GM12878 (cell line): Measurements from ENCODE around the gene RCC1. TPM values are rescaled to one million over a fixed set of nuclear protein-coding genes. Genes with fewer than 3 reads are reported as not detected.

ENCODE experiments used
- ATAC-seq: fragments of 200-7000 bp; cut with Tn5 transposase; 3 replicates; pipeline ENCODE4 v1.9.1; 2020; ENCODE audit warnings: mild to moderate bottlenecking, moderate library complexity
- BruUV-seq: library from RNA; stranded (reverse); fragments of 400-500 nt; replicated peaks from 2 replicates; lab custom pipeline; 2021; lab: Mats Ljungman, UMichigan
- CTCF ChIA-PET: fragments of 300-600 bp; sonication (Branson Sonifier 250); formaldehyde crosslinking; extraction: SDS; loops from one replicate; lab custom pipeline; 2021; ENCODE audit warnings: inconsistent platforms; lab: Yijun Ruan, JAX
- POLR2A ChIA-PET: fragments of 350-600 bp; formaldehyde crosslinking; extraction: SDS; loops from one replicate; lab custom pipeline; 2021; ENCODE audit warnings: inconsistent platforms; lab: Charles Lee
- RAD21 ChIA-PET: fragments of 300-600 bp; sonication (Branson Sonifier 250); formaldehyde crosslinking; loops from one replicate; lab custom pipeline; 2023; ENCODE audit warnings: antibody characterized with exemption; ENCODE audit not compliant: unreplicated experiment; lab: Charles Lee
- SMC1A ChIA-PET: fragments of 300-600 bp; sonication (Branson Sonifier 250); formaldehyde crosslinking; loops from one replicate; lab custom pipeline; 2023; ENCODE audit not compliant: unreplicated experiment, uncharacterized antibody; lab: Charles Lee
- DNase-seq: peaks from one replicate; pipeline ENCODE4 v3.0.0-alpha.2; 2011; ENCODE audit warnings: low read depth, low spot score
- FAIRE-seq: peaks from 3 replicates; lab custom pipeline; 2011; peaks lifted over from hg19 to GRCh38; lab: Jason Lieb, UNC
- H2AFZ ChIP-seq: 2 replicates; pipeline ENCODE4 v1.6.0; 2011; ENCODE audit warnings: low read depth, low read length, control low read depth; ENCODE audit not compliant: control insufficient read depth
- H3K27ac ChIP-seq: 2 replicates; pipeline ENCODE4 v1.5.1; 2011; ENCODE audit warnings: control low read depth; ENCODE audit not compliant: control insufficient read depth, insufficient read depth
- H3K27me3 ChIP-seq, 2 experiments: replicated peaks in 1 of 2; 2 replicates each; pipeline versions ENCODE4 v1.6.0 to v1.6.1; 2011; ENCODE audit warnings: low read length in 1 of 2; ENCODE audit not compliant: control insufficient read depth in 2 of 2, insufficient read depth in 2 of 2
- H3K36me3 ChIP-seq, 2 experiments: 2 replicates each; pipeline ENCODE4 v1.5.1; 2011; ENCODE audit warnings: low read length in 1 of 2; ENCODE audit not compliant: control insufficient read depth in 2 of 2, insufficient read depth in 2 of 2
- H3K4me1 ChIP-seq: 2 replicates; pipeline ENCODE4 v1.6.1; 2011; ENCODE audit warnings: mild to moderate bottlenecking, low read length, moderate library complexity, mixed read lengths; ENCODE audit not compliant: control insufficient read depth, insufficient read depth
- H3K4me2 ChIP-seq: 2 replicates; pipeline ENCODE4 v1.6.0; 2011; ENCODE audit warnings: control low read depth; ENCODE audit not compliant: control insufficient read depth, insufficient read depth
- H3K4me3 ChIP-seq: fragments of 200-600 bp; sonication (generic); 2 replicates; pipeline ENCODE4 v1.5.1; 2016
- H3K79me2 ChIP-seq: 2 replicates; pipeline ENCODE4 v1.6.0; 2011; ENCODE audit warnings: low read length; ENCODE audit not compliant: control insufficient read depth, insufficient read depth
- H3K9ac ChIP-seq: 2 replicates; pipeline ENCODE4 v1.8.0; 2011; ENCODE audit warnings: low read length, control low read depth, mixed read lengths; ENCODE audit not compliant: control insufficient read depth, insufficient read depth
- H3K9me3 ChIP-seq: replicated peaks from 3 replicates; pipeline ENCODE4 v1.5.1; 2011; ENCODE audit warnings: mild to moderate bottlenecking, low read length; ENCODE audit not compliant: control insufficient read depth, insufficient read depth
- H4K20me1 ChIP-seq: 2 replicates; pipeline ENCODE4 v1.6.0; 2011; ENCODE audit not compliant: control insufficient read depth, insufficient read depth
- BMI1 ChIP-seq: fragments of 450-650 bp; IDR thresholded peaks from 2 replicates; pipeline ENCODE4 v1.6.1; 2016; ENCODE audit warnings: mild to moderate bottlenecking, moderate library complexity, borderline replicate concordance
- EED ChIP-seq: sonication (generic); IDR thresholded peaks from 2 replicates; pipeline ENCODE4 v1.6.1; 2016; ENCODE audit warnings: antibody characterized with exemption, low read depth
- EZH2 ChIP-seq: IDR thresholded peaks from 2 replicates; pipeline ENCODE4 v1.6.1; 2012; ENCODE audit warnings: low read depth, mild to moderate bottlenecking, control low read depth, inconsistent platforms, low read length, borderline replicate concordance; ENCODE audit not compliant: control insufficient read depth
- FOS ChIP-seq: IDR thresholded peaks from 3 replicates; pipeline ENCODE4 v1.6.1; 2011; ENCODE audit warnings: borderline replicate concordance; ENCODE audit not compliant: insufficient read length; ENCODE audit errors: extremely low read depth
- HCFC1 ChIP-seq: fragments of 150-350 bp; IDR thresholded peaks from 2 replicates; pipeline ENCODE4 v1.6.1; 2014; ENCODE audit warnings: low read length
- MLLT1 ChIP-seq: fragments of 450-650 bp; IDR thresholded peaks from 2 replicates; pipeline ENCODE4 v1.6.1; 2016; ENCODE audit warnings: mild to moderate bottlenecking
- MTA3 ChIP-seq: IDR thresholded peaks from 2 replicates; pipeline ENCODE4 v1.6.1; 2012; ENCODE audit warnings: low read length, inconsistent platforms, borderline replicate concordance
- MYB ChIP-seq: fragments of 150-350 bp; IDR thresholded peaks from 2 replicates; pipeline ENCODE4 v1.6.1; 2014; ENCODE audit warnings: mild to moderate bottlenecking, low read depth, low read length, borderline replicate concordance
- POLR2AphosphoS2 ChIP-seq: IDR thresholded peaks from 2 replicates; pipeline ENCODE4 v1.6.1; 2011; ENCODE audit warnings: low read depth, mild to moderate bottlenecking, low read length, improper control_type of control experiment, moderate library complexity
- POLR2AphosphoS5 ChIP-seq: IDR thresholded peaks from 2 replicates; pipeline ENCODE4 v1.6.1; 2011; ENCODE audit warnings: mild to moderate bottlenecking, low read length, inconsistent platforms
- POU2F2 ChIP-seq: IDR thresholded peaks from 3 replicates; pipeline ENCODE4 v1.6.1; 2011; ENCODE audit warnings: low read depth, mild to moderate bottlenecking, low read length, borderline replicate concordance
- RUNX3 ChIP-seq: IDR thresholded peaks from 2 replicates; pipeline ENCODE4 v1.6.1; 2012; ENCODE audit warnings: low read length, inconsistent platforms
- SMAD5 ChIP-seq: IDR thresholded peaks from 2 replicates; pipeline ENCODE4 v1.6.1; 2016; ENCODE audit warnings: antibody characterized with exemption, low read depth
- YBX1 ChIP-seq: fragments of 450-650 bp; IDR thresholded peaks from 2 replicates; pipeline ENCODE4 v1.6.1; 2016; ENCODE audit warnings: antibody characterized with exemption
- YY1 ChIP-seq: IDR thresholded peaks from 2 replicates; pipeline ENCODE4 v1.6.1; 2011; ENCODE audit warnings: low read depth, mild to moderate bottlenecking, low read length
- ZSCAN29 ChIP-seq: fragments of 450-650 bp; IDR thresholded peaks from 2 replicates; pipeline ENCODE4 v1.6.1; 2017; ENCODE audit warnings: mild to moderate bottlenecking, moderate library complexity
- WGBS: methylation state at CpG from one replicate; pipeline ENCODE4 v1.1.6; 2016; ENCODE audit warnings: low lambda C conversion rate; ENCODE audit not compliant: insufficient replicate concordance, insufficient coverage; ENCODE audit errors: missing lambda C conversion rate; 5-methylcytosine and 5-hydroxymethylcytosine counted together
- in situ Hi-C: fragments of 300-500 bp; cut with MboI; formaldehyde crosslinking; loops from 9 replicates; pipeline ENCODE4 v1.14.3; 2018; ENCODE audit warnings: mixed read lengths
- intact Hi-C: fragments of 100-400 bp; cut with micrococcal nuclease; formaldehyde crosslinking; loops from one replicate; pipeline ENCODE4 v1.14.2; 2022; ENCODE audit not compliant: unreplicated experiment
- polyA plus RNA-seq, 11 experiments: library from polyadenylated mRNA; depleted of rRNA in 4 of 11; unstranded in 6 of 11; stranded (reverse) in 5 of 11; fragments of >200 nt; fragmentation: Nextera tagmentation in 4 of 11; fragmentation: Illumina TruSeq in 1 of 11; extraction: Ambion mirVana in 4 of 11; extraction: Trizol in 1 of 11; gene quantifications; 1 replicate in 1 of 11; 2 replicates in 10 of 11; pipeline versions ENCODE4 v1.2.1 to v1.2.3, GENCODE V29; 2011 to 2016; ENCODE audit warnings: inconsistent platforms in 2 of 11, missing spikeins in 2 of 11, low read depth in 1 of 11
- total RNA-seq, 4 experiments: library from RNA; depleted of rRNA in 3 of 4; stranded (reverse); fragments of >200 nt in 3 of 4; fragmentation: Illumina TruSeq in 1 of 4; extraction: Trizol in 1 of 4; gene quantifications; 2 replicates each; pipeline versions ENCODE4 v1.2.1 to v1.2.3, GENCODE V29; 2013 to 2021
- TF ChIP-seq, protein P1 (sequence below): fragments of 450-650 bp; IDR thresholded peaks from 2 replicates; pipeline ENCODE4 v1.6.1; 2017; ENCODE audit warnings: low read depth, mild to moderate bottlenecking, moderate library complexity

The RCC1 gene
- total and polyA plus RNA-seq, 10 of the 15 experiments (the other 5 are each of a cell fraction or from before 2014, with no cell fraction given), result 8.3 to 99.4 (median 74.6) TPM

DNA sequence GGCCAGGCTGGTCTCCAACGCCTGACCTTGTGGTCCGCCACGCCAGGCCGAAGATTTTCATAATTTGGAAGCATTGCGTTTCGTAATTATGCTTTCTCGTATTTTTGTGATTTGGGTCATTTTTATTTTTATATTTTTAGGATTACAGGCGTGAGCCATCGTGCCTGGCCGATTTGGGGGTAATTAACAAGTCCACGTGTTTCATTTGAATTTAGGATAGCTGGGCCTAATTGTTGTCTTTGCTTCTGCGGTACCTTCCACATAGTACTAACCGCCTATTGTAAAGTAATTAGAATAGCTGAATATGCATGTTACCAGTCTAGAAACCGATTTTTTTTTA, 1.0 kb downstream of the RCC1 start (continued):
- TF ChIP-seq MLLT1, result peak; percentile 5; the same call in 1 of the 2 replicates
- TF ChIP-seq POU2F2, result peak; percentile 12; the same call in 1 of the 3 replicates
- TF ChIP-seq FOS, result no peak
- TF ChIP-seq ZSCAN29, result no peak
- TF ChIP-seq MYB, result no peak
- no peak for TF ChIP-seq RUNX3
- TF ChIP-seq, all 136 proteins: peak for 8

DNA sequence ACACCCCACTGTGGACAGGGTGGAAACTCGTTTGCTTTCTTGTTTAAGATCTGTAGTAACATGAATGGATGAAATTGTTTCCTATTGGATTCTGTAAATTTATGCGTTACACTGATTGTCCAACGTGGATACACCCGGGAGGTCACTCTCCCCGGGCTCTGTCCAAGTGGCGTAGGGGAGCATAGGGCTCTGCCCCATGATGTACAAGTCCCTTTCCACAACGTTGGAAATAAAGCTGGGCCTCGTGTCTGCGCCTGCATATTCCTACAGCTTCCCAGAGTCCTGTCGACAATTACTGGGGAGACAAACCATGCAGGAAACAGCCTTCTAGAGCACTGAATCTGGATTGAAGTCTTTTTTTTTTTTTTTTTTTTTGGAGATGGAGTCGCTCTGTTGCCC, 1.4 kb downstream of the RCC1 start:
- BruUV-seq, result no TSS peak
- DNase-seq (no peak), FAIRE-seq (no peak), ATAC-seq (no peak)
- Histone ChIP-seq H3K4me2 (peak overlapping the region; percentile 94), H3K4me1 (peaks cover 10% of the 10 kb centered on the region), H3K27me3 (no peaks in the 10 kb centered on the region), H3K36me3 (peaks cover 19 to 33% of the 10 kb centered on the region in 2 experiments), H3K4me3 (peak overlapping the region; percentile 84), H2AFZ (no peak overlapping the region), H4K20me1 (peaks cover 5% of the 10 kb centered on the region), H3K9me3 (no peaks in the 10 kb centered on the region; the same call in 2 of the 3 replicates), H3K27ac (peak overlapping the region; percentile 94), H3K79me2 (peaks cover 58% of the 10 kb centered on the region), H3K9ac (peak overlapping the region; percentile 100)
- ChIA-PET SMC1A (interaction anchor here (0.6 to 4.0 kb wide), 4 partner anchors 73 to 259 kb away, joined by 3 to 28 read pairs (median 5); no protein-coding TSS in a partner anchor), CTCF (interaction anchor here (0.6 to 8.9 kb wide), 4 partner anchors 96 to 258 kb away, joined by 3 to 58 read pairs (median 10); no protein-coding TSS in a partner anchor), RAD21 (interaction anchor here (0.7 to 3.8 kb wide), 4 partner anchors 46 to 139 kb away, joined by 3 to 16 read pairs (median 4); partner anchors contain the start of gene TRNAU1AP), POLR2A (interaction anchor here (0.5 to 8.7 kb wide), 9 partner anchors 9 to 679 kb away, joined by 3 to 81 read pairs (median 5); no protein-coding TSS in a partner anchor)
- intact Hi-C loops, result no loop called here
- in situ Hi-C loops, result no loop called here
- 2% methylated on average over 11 of the region's 11 CpGs for WGBS
- no peak; the same call in 1 of the 2 replicates for TF ChIP-seq SMAD5
- TF ChIP-seq EED, result no peak
- no peak for TF ChIP-seq HCFC1
- TF ChIP-seq BMI1, result no peak
- TF ChIP-seq, protein P1, sequence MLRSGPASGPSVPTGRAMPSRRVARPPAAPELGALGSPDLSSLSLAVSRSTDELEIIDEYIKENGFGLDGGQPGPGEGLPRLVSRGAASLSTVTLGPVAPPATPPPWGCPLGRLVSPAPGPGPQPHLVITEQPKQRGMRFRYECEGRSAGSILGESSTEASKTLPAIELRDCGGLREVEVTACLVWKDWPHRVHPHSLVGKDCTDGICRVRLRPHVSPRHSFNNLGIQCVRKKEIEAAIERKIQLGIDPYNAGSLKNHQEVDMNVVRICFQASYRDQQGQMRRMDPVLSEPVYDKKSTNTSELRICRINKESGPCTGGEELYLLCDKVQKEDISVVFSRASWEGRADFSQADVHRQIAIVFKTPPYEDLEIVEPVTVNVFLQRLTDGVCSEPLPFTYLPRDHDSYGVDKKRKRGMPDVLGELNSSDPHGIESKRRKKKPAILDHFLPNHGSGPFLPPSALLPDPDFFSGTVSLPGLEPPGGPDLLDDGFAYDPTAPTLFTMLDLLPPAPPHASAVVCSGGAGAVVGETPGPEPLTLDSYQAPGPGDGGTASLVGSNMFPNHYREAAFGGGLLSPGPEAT, result no peak
- TF ChIP-seq MTA3, result peak; percentile 5; the same call in 1 of the 2 replicates
- no peak for TF ChIP-seq EZH2
- TF ChIP-seq MLLT1, result no peak
- TF ChIP-seq YBX1, result no peak
- no peak for TF ChIP-seq YY1
- peak; percentile 74 for TF ChIP-seq POLR2AphosphoS5
- TF ChIP-seq POLR2AphosphoS2, result peak; percentile 62; the same call in 1 of the 2 replicates
